Panc1 (cell line): ENCODE results near the gene EWSR1. TPM values are rescaled to one million over a fixed set of nuclear protein-coding genes. Genes with fewer than 3 reads are reported as not detected.

ENCODE experiments used
- ATAC-seq: fragments of 200-7000 bp; cut with Tn5 transposase; 2 replicates; pipeline ENCODE4 v1.9.1; 2020; ENCODE audit warnings: mild to moderate bottlenecking, moderate library complexity
- BruUV-seq: library from RNA; stranded (reverse); fragments of 400-500 nt; replicated peaks from 2 replicates; lab custom pipeline; 2021; lab: Mats Ljungman, UMichigan
- CTCF ChIA-PET: fragments of 300-600 bp; sonication (Branson Sonifier 250); formaldehyde crosslinking; loops from one replicate; lab custom pipeline; 2022; ENCODE audit warnings: antibody characterized with exemption; lab: Charles Lee
- POLR2A ChIA-PET: fragments of 300-600 bp; sonication (Branson Sonifier 250); formaldehyde crosslinking; loops from one replicate; lab custom pipeline; 2022; ENCODE audit warnings: antibody characterized with exemption; lab: Charles Lee
- DNase-seq: peaks from one replicate; pipeline ENCODE4 v3.0.0-alpha.2; 2010; ENCODE audit warnings: low read depth, low spot score
- H3K27ac ChIP-seq: 2 replicates; pipeline ENCODE4 v1.5.1; 2011; ENCODE audit warnings: mild to moderate bottlenecking, low read length, inconsistent platforms
- H3K27me3 ChIP-seq: fragments of 200-500 bp; sonication (Bioruptor generic); 2 replicates; pipeline ENCODE4 v1.6.0; 2014; ENCODE audit warnings: low read length, inconsistent platforms; ENCODE audit not compliant: control insufficient read depth, insufficient read depth
- H3K36me3 ChIP-seq: fragments of 200-500 bp; sonication (Bioruptor generic); 2 replicates; pipeline ENCODE4 v1.5.1; 2014; ENCODE audit warnings: inconsistent platforms, mild to moderate bottlenecking, low read length, moderate library complexity; ENCODE audit not compliant: control insufficient read depth, insufficient read depth
- H3K4me1 ChIP-seq: 2 replicates; pipeline ENCODE4 v1.5.1; 2011; ENCODE audit warnings: inconsistent platforms, mild to moderate bottlenecking, low read length, moderate library complexity; ENCODE audit not compliant: control insufficient read depth, insufficient read depth
- H3K4me3 ChIP-seq, 2 experiments: 2 replicates each; pipeline ENCODE4 v1.5.1; 2011 to 2012; ENCODE audit warnings: low read depth in 2 of 2, low read length in 2 of 2, mild to moderate bottlenecking in 2 of 2, inconsistent platforms in 1 of 2, moderate library complexity in 1 of 2
- H3K9me3 ChIP-seq: fragments of 200-500 bp; sonication (Bioruptor generic); 2 replicates; pipeline ENCODE4 v1.5.1; 2014; ENCODE audit warnings: low read depth, mild to moderate bottlenecking, inconsistent platforms, low read length, moderate library complexity; ENCODE audit not compliant: control insufficient read depth, insufficient read depth
- POLR2AphosphoS5 ChIP-seq: IDR thresholded peaks from 2 replicates; pipeline ENCODE4 v1.6.1; 2012; ENCODE audit warnings: mild to moderate bottlenecking, low read depth, low read length, moderate library complexity
- SIN3A ChIP-seq: IDR thresholded peaks from 2 replicates; pipeline ENCODE4 v1.6.1; 2012; ENCODE audit warnings: low read depth, mild to moderate bottlenecking, low read length, moderate library complexity, borderline replicate concordance; ENCODE audit not compliant: insufficient read depth
- TCF7L2 ChIP-seq: IDR thresholded peaks from 2 replicates; pipeline ENCODE4 v1.6.1; 2011; ENCODE audit warnings: mild to moderate bottlenecking, low read depth, low read length, inconsistent platforms
- in situ Hi-C: cut with HindIII; loops from 2 replicates; pipeline ENCODE4 v1.10.0; 2016; ENCODE audit warnings: low sequenced_read_pairs, low pct_unique_long_range_greater_than_20kb
- intact Hi-C: fragments of 100-400 bp; cut with micrococcal nuclease; formaldehyde crosslinking; loops from one replicate; pipeline ENCODE4 v1.10.0; 2022; ENCODE audit not compliant: unreplicated experiment
- total RNA-seq: library from RNA; stranded (reverse); gene quantifications from one replicate; pipeline ENCODE4 v1.2.1, GENCODE V29; 2021; ENCODE audit not compliant: unreplicated experiment
- TF ChIP-seq, protein P1 (sequence below), 2 experiments: IDR thresholded peaks; 2 replicates each; pipeline ENCODE4 v1.6.1; 2011 to 2012; ENCODE audit warnings: low read depth in 2 of 2, control low read depth in 1 of 2, low read length in 1 of 2, mild to moderate bottlenecking in 1 of 2, moderate library complexity in 1 of 2; ENCODE audit not compliant: insufficient read depth in 1 of 2
- TF ChIP-seq, protein P2 (sequence below): fragments of 450-650 bp; IDR thresholded peaks from 2 replicates; pipeline ENCODE4 v1.5.1; 2017; ENCODE audit warnings: mild to moderate bottlenecking

EWSR1 gene
- total RNA-seq, 1 experiment from 2014 or later, result 272 TPM

DNA sequence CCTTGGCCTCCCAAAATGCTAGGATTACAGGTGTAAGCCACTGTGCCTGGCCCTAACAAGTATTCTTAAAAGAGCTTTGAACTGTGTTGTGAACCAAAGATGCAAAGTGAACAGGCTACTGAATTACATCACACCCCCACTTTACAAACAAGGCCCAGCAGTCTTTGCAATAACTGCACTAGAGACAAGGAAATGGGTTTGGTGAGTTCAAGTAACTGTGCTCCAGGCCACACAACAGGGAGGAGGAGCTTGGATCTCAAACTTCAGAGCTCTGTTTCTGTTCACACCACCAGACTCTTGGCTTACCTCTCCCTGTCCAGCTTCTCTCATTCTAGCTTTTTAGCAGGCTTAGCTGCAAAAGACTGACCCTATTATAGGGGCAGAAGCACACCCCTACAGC lies 77.9 kb downstream of the EWSR1 start:
- DNase-seq (no peak), ATAC-seq (no peak)
- peaks cover 4% of the 10 kb centered on the region for H3K4me1 ChIP-seq
- no peaks in the 10 kb centered on the region for H3K9me3 ChIP-seq
- TF ChIP-seq, protein P1, sequence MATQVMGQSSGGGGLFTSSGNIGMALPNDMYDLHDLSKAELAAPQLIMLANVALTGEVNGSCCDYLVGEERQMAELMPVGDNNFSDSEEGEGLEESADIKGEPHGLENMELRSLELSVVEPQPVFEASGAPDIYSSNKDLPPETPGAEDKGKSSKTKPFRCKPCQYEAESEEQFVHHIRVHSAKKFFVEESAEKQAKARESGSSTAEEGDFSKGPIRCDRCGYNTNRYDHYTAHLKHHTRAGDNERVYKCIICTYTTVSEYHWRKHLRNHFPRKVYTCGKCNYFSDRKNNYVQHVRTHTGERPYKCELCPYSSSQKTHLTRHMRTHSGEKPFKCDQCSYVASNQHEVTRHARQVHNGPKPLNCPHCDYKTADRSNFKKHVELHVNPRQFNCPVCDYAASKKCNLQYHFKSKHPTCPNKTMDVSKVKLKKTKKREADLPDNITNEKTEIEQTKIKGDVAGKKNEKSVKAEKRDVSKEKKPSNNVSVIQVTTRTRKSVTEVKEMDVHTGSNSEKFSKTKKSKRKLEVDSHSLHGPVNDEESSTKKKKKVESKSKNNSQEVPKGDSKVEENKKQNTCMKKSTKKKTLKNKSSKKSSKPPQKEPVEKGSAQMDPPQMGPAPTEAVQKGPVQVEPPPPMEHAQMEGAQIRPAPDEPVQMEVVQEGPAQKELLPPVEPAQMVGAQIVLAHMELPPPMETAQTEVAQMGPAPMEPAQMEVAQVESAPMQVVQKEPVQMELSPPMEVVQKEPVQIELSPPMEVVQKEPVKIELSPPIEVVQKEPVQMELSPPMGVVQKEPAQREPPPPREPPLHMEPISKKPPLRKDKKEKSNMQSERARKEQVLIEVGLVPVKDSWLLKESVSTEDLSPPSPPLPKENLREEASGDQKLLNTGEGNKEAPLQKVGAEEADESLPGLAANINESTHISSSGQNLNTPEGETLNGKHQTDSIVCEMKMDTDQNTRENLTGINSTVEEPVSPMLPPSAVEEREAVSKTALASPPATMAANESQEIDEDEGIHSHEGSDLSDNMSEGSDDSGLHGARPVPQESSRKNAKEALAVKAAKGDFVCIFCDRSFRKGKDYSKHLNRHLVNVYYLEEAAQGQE (IDR thresholded peaks at IDR 0.05; ENCODE audit: insufficient read depth in 1 of 2, low read depth in 2 of 2, low read length in 1 of 2), result no peak
- TF ChIP-seq TCF7L2, result no peak
- TF ChIP-seq, protein P2, sequence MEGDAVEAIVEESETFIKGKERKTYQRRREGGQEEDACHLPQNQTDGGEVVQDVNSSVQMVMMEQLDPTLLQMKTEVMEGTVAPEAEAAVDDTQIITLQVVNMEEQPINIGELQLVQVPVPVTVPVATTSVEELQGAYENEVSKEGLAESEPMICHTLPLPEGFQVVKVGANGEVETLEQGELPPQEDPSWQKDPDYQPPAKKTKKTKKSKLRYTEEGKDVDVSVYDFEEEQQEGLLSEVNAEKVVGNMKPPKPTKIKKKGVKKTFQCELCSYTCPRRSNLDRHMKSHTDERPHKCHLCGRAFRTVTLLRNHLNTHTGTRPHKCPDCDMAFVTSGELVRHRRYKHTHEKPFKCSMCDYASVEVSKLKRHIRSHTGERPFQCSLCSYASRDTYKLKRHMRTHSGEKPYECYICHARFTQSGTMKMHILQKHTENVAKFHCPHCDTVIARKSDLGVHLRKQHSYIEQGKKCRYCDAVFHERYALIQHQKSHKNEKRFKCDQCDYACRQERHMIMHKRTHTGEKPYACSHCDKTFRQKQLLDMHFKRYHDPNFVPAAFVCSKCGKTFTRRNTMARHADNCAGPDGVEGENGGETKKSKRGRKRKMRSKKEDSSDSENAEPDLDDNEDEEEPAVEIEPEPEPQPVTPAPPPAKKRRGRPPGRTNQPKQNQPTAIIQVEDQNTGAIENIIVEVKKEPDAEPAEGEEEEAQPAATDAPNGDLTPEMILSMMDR, result no peak
- TF ChIP-seq POLR2AphosphoS5, result no peak
- TF ChIP-seq SIN3A, result no peak
- intact Hi-C loops, result no loop called here
- no peak overlapping the region for H3K27ac ChIP-seq
- POLR2A ChIA-PET, result no interaction called here
- no TSS peak for BruUV-seq
- H3K36me3 ChIP-seq, result peaks cover 7% of the 10 kb centered on the region
- no peaks in the 10 kb centered on the region for H3K27me3 ChIP-seq
- CTCF ChIA-PET, result no interaction called here
- in situ Hi-C loops, result no loop called here
- no peak overlapping the region for H3K4me3 ChIP-seq

DNA sequence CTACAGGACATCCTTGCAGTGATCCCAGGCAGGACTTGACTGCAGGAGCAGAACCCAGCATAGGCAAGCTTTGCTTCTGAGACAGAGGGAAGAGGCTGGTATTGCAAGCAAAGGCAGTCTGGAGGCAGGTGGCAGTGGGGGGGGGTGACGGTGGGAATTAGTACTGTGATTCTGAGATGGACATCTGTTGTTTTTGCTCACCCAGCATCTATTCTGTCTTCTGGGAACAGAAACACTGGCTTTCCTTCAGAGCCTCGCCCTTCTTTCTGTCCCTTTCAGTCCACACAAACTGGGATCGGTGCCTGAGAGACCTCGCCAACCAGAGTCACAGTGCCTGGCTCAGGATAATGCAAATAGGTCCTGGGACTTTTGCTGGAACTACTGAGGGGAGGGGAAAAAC lies 78.6 kb downstream of the EWSR1 start:
- in situ Hi-C loops, result no loop called here
- DNase-seq (no peak), ATAC-seq (no peak)
- TF ChIP-seq, protein P1 (IDR thresholded peaks at IDR 0.05; ENCODE audit: insufficient read depth in 1 of 2, low read depth in 2 of 2, low read length in 1 of 2), result no peak
- TF ChIP-seq, protein P2, result no peak
- intact Hi-C loops, result no loop called here
- POLR2A ChIA-PET, result no interaction called here
- Histone ChIP-seq H3K36me3 (peaks cover 7% of the 10 kb centered on the region), H3K27ac (no peak overlapping the region), H3K9me3 (no peaks in the 10 kb centered on the region), H3K4me1 (peaks cover 4% of the 10 kb centered on the region), H3K27me3 (no peaks in the 10 kb centered on the region), H3K4me3 (no peak overlapping the region)
- CTCF ChIA-PET, result no interaction called here
- no TSS peak for BruUV-seq
